Uterine smooth muscle cell (primary cell): ENCODE measurements around the gene SERF2. TPM values are rescaled to one million over a fixed set of nuclear protein-coding genes. Genes with fewer than 3 reads are reported as not detected.

Experiments used
- total RNA-seq: library from RNA; depleted of rRNA; stranded (reverse); fragments of >200 nt; gene quantifications from 2 replicates; pipeline ENCODE4 v1.2.3, GENCODE V29; 2014

Gene SERF2
- total RNA-seq = 256 and 546 TPM in 2 replicates

DNA sequence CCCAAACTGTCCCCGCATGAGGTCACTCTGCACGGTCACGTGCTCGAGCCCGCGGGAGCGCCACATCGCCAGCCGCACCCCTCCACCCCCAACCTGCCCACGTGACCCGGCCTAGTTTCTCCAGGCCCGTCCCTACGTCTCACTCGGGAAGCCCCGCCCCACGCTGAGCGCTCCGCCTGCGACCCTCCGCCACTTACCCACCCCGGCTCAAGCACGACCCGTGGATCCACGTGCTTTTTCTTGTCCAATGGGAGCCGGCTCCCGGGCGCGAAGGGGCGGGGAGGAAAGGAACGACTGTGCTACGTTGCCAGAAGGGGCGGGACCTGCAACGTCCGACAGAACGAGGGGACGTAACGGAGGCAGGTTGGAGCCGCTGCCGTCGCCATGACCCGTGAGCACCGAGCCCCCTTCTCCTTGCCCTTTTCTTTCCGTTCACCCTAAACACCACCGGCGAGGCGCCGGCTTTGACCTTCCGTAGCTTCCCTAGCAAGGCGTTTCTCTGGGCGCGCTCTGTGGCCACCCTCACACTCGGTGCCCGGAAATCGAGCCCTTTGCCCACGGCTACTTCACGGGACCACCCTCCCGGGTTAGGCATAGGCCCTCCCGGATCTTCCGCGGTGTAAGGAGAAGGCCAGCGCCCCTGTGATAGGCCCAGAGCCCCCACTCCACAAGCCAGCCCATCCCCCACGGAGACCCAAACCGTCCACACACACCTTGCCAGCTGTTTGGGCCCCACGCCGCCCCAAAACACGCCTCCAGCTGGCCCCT, at the start of gene SERF2:
Gene SERF2 (plus strand): TSS at position 328 of the 768 bp plus-strand sequence. CDS start 57 bp downstream, at position 385.

DNA sequence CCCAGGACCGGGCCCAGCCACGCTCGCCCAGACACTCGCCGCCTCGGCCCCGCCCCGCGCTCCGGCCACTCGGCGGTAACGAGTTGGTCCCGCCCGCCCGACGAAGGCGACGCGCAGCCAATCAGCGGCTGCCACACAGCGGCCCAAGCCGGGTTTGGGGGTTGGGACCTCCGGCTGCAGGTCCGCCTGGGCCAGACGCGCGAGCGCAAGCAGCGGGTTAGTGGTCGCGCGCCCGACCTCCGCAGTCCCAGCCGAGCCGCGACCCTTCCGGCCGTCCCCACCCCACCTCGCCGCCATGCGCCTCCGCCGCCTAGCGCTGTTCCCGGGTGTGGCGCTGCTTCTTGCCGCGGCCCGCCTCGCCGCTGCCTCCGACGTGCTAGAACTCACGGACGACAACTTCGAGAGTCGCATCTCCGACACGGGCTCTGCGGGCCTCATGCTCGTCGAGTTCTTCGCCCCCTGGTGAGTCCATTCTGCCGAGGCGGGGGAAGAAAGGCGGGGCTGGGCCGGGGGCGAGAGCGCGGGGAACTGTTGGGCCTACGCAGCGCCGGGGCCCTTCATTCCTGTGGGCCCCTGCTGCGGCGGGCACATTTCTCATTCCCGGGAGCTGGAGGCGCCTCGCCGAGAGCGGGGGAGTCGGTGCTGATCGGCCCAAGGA, 45.7 kb upstream of the SERF2 start, which contains the start of gene PDIA3:
Gene PDIA3 (plus strand): TSS at position 194 of the 658 bp plus-strand sequence. CDS start 102 bp downstream, at position 296.

DNA sequence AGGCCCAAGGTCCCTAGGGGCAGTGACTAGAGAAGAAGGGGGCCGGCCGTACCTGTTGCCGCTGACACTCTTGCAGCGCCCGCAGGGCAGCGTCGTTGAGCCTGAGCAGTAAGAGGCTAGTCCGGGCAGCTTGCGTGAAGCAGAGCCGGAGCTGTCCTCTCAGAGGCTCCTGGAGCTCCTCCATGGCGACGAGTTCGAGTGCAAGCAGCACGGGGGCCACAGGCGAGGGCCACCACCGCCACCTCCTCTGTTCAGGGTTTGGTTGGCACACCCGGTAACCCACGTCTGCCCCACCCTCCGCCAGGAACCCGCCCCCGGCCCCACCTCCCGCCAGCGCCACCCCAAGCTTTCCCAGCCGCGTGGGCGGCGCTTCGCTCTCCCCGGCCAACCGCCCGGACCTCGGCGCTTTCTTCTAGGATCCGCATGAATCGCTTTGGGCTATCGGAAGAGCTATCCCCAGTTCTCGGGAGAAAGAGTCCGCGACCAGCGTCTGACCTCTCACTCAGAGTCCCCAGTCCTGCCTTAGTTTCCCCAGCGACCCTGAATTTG, 15.3 kb upstream of the SERF2 start, which contains the start of gene ELL3:
Gene ELL3 (minus strand): TSS at position 249 of the 549 bp plus-strand sequence. CDS start 65 bp downstream, at position 184.

DNA sequence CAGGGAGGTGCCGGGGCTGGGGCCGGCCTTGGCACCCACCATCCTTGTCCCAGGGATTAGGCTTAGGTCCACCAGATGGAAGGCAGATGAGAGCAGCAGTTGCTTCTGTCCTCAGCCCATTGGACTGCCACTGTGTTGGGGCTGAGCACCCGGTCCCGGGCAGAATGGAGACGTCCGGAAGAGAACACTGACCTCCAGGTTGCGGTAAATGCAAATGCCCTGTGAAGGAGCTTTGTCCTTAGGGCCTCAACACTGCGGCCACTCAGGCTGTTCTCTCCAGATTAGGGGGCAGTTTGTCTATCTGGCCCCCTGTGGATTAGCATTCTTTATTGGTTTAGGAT, 7.8 kb downstream of the SERF2 start, which contains the start of gene SERINC4:
Gene SERINC4 (minus strand): TSS at position 276 of the 341 bp plus-strand sequence. CDS start 234 bp downstream, at position 42.

DNA sequence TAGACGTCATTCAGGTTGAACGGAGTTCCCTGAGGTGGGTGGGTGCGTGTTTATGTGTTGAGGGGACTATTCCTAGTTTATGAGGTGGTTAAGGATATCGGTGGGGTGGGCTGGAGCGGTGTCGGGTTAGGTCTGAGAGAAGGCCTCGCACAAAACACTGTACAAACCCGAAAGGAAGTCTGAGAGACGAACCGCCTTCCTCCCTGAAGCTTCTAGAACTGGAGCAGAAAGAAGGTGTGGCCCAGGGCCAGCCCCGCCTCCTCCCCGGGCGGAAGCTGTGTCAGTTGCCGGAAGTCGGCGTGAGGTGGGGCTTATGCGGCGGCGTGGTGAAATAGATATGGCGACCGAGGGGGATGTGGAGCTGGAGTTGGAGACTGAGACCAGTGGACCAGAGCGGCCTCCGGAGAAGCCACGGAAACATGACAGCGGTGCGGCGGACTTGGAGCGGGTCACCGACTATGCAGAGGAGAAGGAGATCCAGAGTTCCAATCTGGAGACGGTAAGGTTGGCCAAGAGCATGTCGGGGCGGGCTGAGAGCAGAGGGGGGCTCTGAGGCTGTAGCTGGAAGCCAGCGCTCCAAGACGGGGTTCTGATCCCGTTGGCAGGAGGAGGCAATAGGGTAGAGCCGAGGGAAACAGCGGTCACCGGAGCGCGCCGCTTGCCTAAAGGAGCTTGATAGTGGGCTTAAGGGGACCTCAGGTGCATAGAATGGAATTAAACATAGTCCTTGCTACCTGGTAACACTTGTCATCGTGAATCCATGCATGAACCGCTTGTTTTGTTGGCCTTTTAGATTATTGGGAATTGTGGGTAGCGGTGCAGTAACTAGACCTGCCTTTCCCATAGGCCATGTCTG, 8.4 kb downstream of the SERF2 start, which contains the start of gene HYPK:
Gene HYPK (plus strand): TSS at position 314 of the 856 bp plus-strand sequence. CDS start 24 bp downstream, at position 338.

DNA sequence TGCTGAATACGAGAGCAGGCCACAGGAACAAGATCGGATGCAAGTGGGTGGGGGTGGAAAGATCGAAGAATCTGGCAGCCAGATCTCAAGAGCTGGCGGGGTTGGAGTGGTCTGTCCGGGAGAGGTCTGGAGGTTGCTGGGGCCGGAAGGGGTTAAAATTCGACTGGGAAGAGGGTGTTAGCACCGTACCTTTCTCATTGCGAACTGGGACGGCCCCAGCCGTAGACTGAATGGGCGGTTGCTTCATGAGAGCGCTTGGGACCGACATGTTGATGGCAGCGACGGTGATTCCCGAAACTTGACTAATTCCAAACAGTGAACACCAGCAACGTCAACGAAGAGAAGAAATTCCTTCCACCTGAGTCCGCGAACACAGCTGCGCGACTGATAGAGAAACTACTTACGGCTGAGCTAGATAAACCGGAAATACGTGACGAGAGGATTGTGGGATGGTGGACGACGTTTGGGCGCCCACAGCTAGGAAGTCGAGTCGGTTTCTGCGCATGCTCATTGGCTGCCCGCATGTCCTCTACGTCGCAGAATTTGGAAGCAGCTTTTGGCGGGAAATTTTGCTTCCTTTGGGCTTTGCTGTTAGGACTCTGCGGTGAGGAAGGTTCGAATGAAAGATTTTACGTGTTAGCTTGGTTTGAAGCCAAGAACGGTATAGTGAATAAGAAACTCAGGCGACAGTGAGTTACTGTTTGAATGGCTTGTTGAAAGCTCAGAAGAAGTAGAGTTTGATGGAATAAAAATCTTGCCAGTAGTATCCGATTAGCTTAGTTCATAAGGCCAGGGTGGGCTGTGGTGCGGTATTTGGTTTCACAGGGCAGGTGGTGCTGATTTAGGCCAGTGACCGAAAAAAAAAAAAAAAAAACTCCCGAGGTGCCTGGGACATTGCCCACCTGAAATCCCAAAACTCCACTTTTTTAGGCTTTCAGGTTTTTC, 32.5 kb downstream of the SERF2 start, which contains the start of gene MFAP1:
Gene MFAP1 (minus strand): TSS at position 389 of the 945 bp plus-strand sequence. CDS start 121 bp downstream, at position 268.

DNA sequence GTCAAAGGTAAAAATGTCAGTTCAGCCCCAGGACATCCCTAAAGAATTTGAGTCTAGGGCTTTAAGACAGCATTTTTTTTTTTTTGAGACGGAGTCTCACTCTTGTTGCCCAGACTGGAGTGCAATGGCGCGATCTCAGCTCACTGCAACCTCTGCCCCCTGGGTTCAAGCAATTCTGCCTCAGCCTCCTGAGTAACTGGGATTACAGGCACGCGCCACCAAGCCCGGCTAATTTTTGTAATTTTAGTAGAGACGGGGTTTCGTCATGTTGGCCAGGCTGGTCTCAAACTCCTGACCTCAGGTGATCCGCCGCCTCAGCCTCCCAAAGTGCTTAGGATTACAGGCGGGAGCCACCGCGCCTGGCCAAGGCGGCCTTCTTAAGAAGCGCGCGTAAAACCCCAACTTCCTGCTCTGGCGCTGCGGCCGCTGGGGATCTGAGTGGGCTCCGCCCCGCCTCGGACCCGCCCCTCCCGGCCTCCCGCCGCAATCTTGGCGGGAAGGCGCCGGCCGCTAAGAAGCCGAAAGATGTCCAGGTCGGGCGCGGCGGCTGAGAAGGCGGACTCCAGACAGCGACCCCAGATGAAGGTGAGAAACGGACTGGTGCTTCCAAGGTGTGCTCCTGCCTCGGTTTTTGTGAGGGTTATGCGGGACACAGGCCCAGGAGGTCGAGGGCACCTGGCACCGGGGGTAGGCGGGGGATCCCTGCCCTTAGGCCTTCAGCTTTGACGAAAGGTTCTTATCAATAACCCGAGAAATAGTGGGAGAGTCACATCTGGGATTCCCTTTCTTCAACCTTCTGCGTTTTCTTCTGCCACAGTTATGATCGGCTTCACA, 34.6 kb downstream of the SERF2 start, which contains the start of gene WDR76:
Gene WDR76 (plus strand): TSS at position 495 of the 834 bp plus-strand sequence. CDS start 31 bp downstream, at position 526.

Other genes with a start within 250 kb of the SERF2 start
- 29.7 and 32.4 TPM in 2 replicates for gene PPIP5K1, start 202.1 kb upstream of the SERF2 start, total RNA-seq
- gene CKMT1B, start 198.3 kb upstream of the SERF2 start, total RNA-seq = not detected in 2 replicates
- gene STRC, start 173.5 kb upstream of the SERF2 start, total RNA-seq = 0.12 TPM in 1 of 2 replicates, not detected in the other
- 2.1 and 2.9 TPM in 2 replicates for gene CATSPER2, start 143.5 kb upstream of the SERF2 start, total RNA-seq
- gene CKMT1A, start 98.5 kb upstream of the SERF2 start, total RNA-seq = not detected in 2 replicates
- gene PDIA3, start 45.9 kb upstream of the SERF2 start, total RNA-seq = 160 and 313 TPM in 2 replicates
- 2.7 and 3.1 TPM in 2 replicates for gene ELL3, start 15.4 kb upstream of the SERF2 start, total RNA-seq
- 0.11 TPM in 1 of 2 replicates, not detected in the other for gene SERINC4, start 7.9 kb downstream of the SERF2 start, total RNA-seq
- 12.9 and 13.0 TPM in 2 replicates for gene HYPK, start 8.3 kb downstream of the SERF2 start, total RNA-seq
- 31.2 and 37.8 TPM in 2 replicates for gene MFAP1, start 32.4 kb downstream of the SERF2 start, total RNA-seq
- 12.2 and 41.7 TPM in 2 replicates for gene WDR76, start 34.7 kb downstream of the SERF2 start, total RNA-seq